H9 (cell line): Measurements from ENCODE around the gene CLDN22. TPM values are rescaled to one million over a fixed set of nuclear protein-coding genes. Genes with fewer than 3 reads are reported as not detected.

ENCODE experiments used
- DNase-seq: peaks from one replicate; pipeline ENCODE4 v3.0.0-alpha.2; 2017
- H2AFZ ChIP-seq: one replicate; pipeline ENCODE4 v1.6.1; 2013; ENCODE audit warnings: mild to moderate bottlenecking, low read length, control low read depth, moderate library complexity
- H2AK5ac ChIP-seq: 2 replicates; pipeline ENCODE4 v1.6.1; 2013; ENCODE audit warnings: low read length, control low read depth, mixed read lengths; ENCODE audit not compliant: insufficient read length
- H2BK120ac ChIP-seq: one replicate; pipeline ENCODE4 v1.6.1; 2013; ENCODE audit warnings: low read depth, mild to moderate bottlenecking, low read length, control low read depth, inconsistent platforms; ENCODE audit not compliant: poor library complexity, severe bottlenecking
- H2BK12ac ChIP-seq: 2 replicates; pipeline ENCODE4 v1.6.1; 2013; ENCODE audit warnings: low read length, control low read depth, mixed read lengths, low read depth; ENCODE audit not compliant: insufficient read length
- H2BK15ac ChIP-seq: 2 replicates; pipeline ENCODE4 v1.6.1; 2013; ENCODE audit warnings: low read depth, low read length, control low read depth
- H2BK20ac ChIP-seq: one replicate; pipeline ENCODE4 v1.6.1; 2013; ENCODE audit warnings: low read depth, mild to moderate bottlenecking, low read length, control low read depth, inconsistent platforms; ENCODE audit not compliant: poor library complexity, severe bottlenecking
- H2BK5ac ChIP-seq: 2 replicates; pipeline ENCODE4 v1.6.1; 2013; ENCODE audit warnings: low read length, control low read depth, mixed read lengths; ENCODE audit not compliant: insufficient read length
- H3K14ac ChIP-seq: 2 replicates; pipeline ENCODE4 v1.6.1; 2013; ENCODE audit warnings: low read length, control low read depth; ENCODE audit not compliant: insufficient read depth
- H3K18ac ChIP-seq: 2 replicates; pipeline ENCODE4 v1.6.1; 2013; ENCODE audit warnings: low read depth, mild to moderate bottlenecking, mixed read lengths, low read length, control low read depth; ENCODE audit not compliant: insufficient read length
- H3K23ac ChIP-seq: 2 replicates; pipeline ENCODE4 v1.6.1; 2013; ENCODE audit warnings: low read length, control low read depth, mixed read lengths, low read depth; ENCODE audit not compliant: insufficient read length
- H3K23me2 ChIP-seq: 2 replicates; pipeline ENCODE4 v1.6.1; 2013; ENCODE audit warnings: low read depth, mild to moderate bottlenecking, mixed read lengths, low read length, control low read depth; ENCODE audit not compliant: insufficient read length, poor library complexity, severe bottlenecking
- H3K27ac ChIP-seq: 2 replicates; pipeline ENCODE4 v1.5.1; 2013; ENCODE audit warnings: low read length, control low read depth, mixed read lengths, low read depth; ENCODE audit not compliant: insufficient read length
- H3K27me3 ChIP-seq: 2 replicates; pipeline ENCODE4 v1.6.1; 2013; ENCODE audit warnings: low read length, control low read depth, inconsistent platforms; ENCODE audit not compliant: insufficient read depth
- H3K4ac ChIP-seq: 2 replicates; pipeline ENCODE4 v1.6.1; 2013; ENCODE audit warnings: low read depth, mild to moderate bottlenecking, control low read depth, inconsistent platforms, low read length, moderate library complexity
- H3K4me1 ChIP-seq: 2 replicates; pipeline ENCODE4 v1.6.1; 2013; ENCODE audit warnings: low read length, control low read depth, inconsistent platforms; ENCODE audit not compliant: insufficient read depth
- H3K4me2 ChIP-seq: 2 replicates; pipeline ENCODE4 v1.6.1; 2013; ENCODE audit warnings: low read length, control low read depth, mixed read lengths; ENCODE audit not compliant: insufficient read length, insufficient read depth
- H3K56ac ChIP-seq: 2 replicates; pipeline ENCODE4 v1.6.1; 2013; ENCODE audit warnings: low read depth, mild to moderate bottlenecking, mixed read lengths, low read length, control low read depth; ENCODE audit not compliant: insufficient read length
- H3K79me1 ChIP-seq: 2 replicates; pipeline ENCODE4 v1.6.1; 2013; ENCODE audit warnings: low read depth, mild to moderate bottlenecking, moderate library complexity, low read length, control low read depth, inconsistent platforms; ENCODE audit not compliant: insufficient read depth, poor library complexity, severe bottlenecking
- H3K79me2 ChIP-seq: 2 replicates; pipeline ENCODE4 v1.6.1; 2013; ENCODE audit warnings: low read length, control low read depth, inconsistent platforms; ENCODE audit not compliant: insufficient read depth
- H3K9ac ChIP-seq: 2 replicates; pipeline ENCODE4 v1.6.1; 2013; ENCODE audit warnings: low read length, control low read depth, mixed read lengths; ENCODE audit not compliant: insufficient read length; ENCODE audit errors: extremely low read depth
- H3K9me3 ChIP-seq: one replicate; pipeline ENCODE4 v1.6.1; 2013; ENCODE audit warnings: low read depth, low read length, inconsistent platforms; ENCODE audit not compliant: control insufficient read depth
- H3T11ph ChIP-seq: one replicate; pipeline ENCODE4 v1.6.1; 2013; ENCODE audit warnings: mild to moderate bottlenecking, low read length, control low read depth, inconsistent platforms
- H4K20me1 ChIP-seq: one replicate; pipeline ENCODE4 v1.6.1; 2013; ENCODE audit not compliant: control insufficient read depth, insufficient read length, insufficient read depth
- H4K5ac ChIP-seq: 2 replicates; pipeline ENCODE4 v1.6.1; 2013; ENCODE audit warnings: low read depth, mild to moderate bottlenecking, mixed read lengths, low read length, control low read depth; ENCODE audit not compliant: insufficient read length
- H4K8ac ChIP-seq: replicated peaks from 2 replicates; pipeline ENCODE4 v1.6.1; 2013; ENCODE audit warnings: low read length, control low read depth, mixed read lengths, low read depth; ENCODE audit not compliant: insufficient read length
- H4K91ac ChIP-seq: 2 replicates; pipeline ENCODE4 v1.6.1; 2013; ENCODE audit warnings: low read depth, mild to moderate bottlenecking, moderate library complexity, mixed read lengths, low read length, control low read depth; ENCODE audit not compliant: insufficient read length
- H3K27ac Mint-ChIP-seq, 3 experiments: 2 replicates in 2 of 3; 3 replicates in 1 of 3; pipeline ENCODE4 v1.8.0; 2020 to 2021; ENCODE audit warnings: mixed read lengths in 3 of 3, mild to moderate bottlenecking in 1 of 3, moderate library complexity in 1 of 3
- H3K27me3 Mint-ChIP-seq: 2 replicates; pipeline ENCODE4 v1.8.0; 2021; ENCODE audit warnings: low read depth, mild to moderate bottlenecking, moderate library complexity, mixed read lengths
- H3K36me3 Mint-ChIP-seq, 3 experiments: 2 replicates in 2 of 3; 3 replicates in 1 of 3; pipeline ENCODE4 v1.8.0; 2020 to 2021; ENCODE audit warnings: low read depth in 3 of 3, mixed read lengths in 3 of 3; ENCODE audit not compliant: insufficient read depth in 1 of 3
- H3K4me1 Mint-ChIP-seq, 2 experiments: 2 replicates each; pipeline ENCODE4 v1.8.0; 2020; ENCODE audit warnings: mixed read lengths in 2 of 2
- H3K4me3 Mint-ChIP-seq, 2 experiments: 2 replicates in 1 of 2; 3 replicates in 1 of 2; pipeline ENCODE4 v1.8.0; 2020 to 2021; ENCODE audit warnings: mild to moderate bottlenecking in 2 of 2, mixed read lengths in 2 of 2, moderate library complexity in 1 of 2
- H3K9me3 Mint-ChIP-seq, 2 experiments: 2 replicates in 1 of 2; 3 replicates in 1 of 2; pipeline ENCODE4 v1.8.0; 2020; ENCODE audit warnings: mild to moderate bottlenecking in 2 of 2, mixed read lengths in 2 of 2, moderate library complexity in 1 of 2
- CTCF ChIP-seq: fragments of 200-600 bp; sonication (generic); conservative IDR thresholded peaks from 3 replicates; pipeline ENCODE4 v1.8.0; 2021; ENCODE audit warnings: antibody characterized with exemption, mild to moderate bottlenecking
- WGBS: extraction: QIAGEN DNeasy Blood & Tissue Kit; methylation state at CpG from one replicate; pipeline ENCODE4 v1.1.7; 2013; ENCODE audit warnings: missing lambda C conversion rate, low lambda C conversion rate, mixed read lengths; ENCODE audit not compliant: insufficient read length; ENCODE audit errors: extremely low coverage; 5-methylcytosine and 5-hydroxymethylcytosine counted together
- total RNA-seq: library from RNA; stranded (reverse); gene quantifications from 2 replicates; pipeline ENCODE4 v1.2.1, GENCODE V29; 2021

CLDN22 gene
- total RNA-seq, 1 experiment from 2014 or later: not detected

GRCh38 chr4:183306811-183307210, 13.3 kb downstream of the CLDN22 start:
- H4K8ac ChIP-seq: no peak overlapping the region
- no peaks in the 10 kb centered on the region for H3K4me1 ChIP-seq
- H3K18ac ChIP-seq: no peak overlapping the region
- H3T11ph ChIP-seq: no peak overlapping the region
- H2BK15ac ChIP-seq: no peak overlapping the region
- DNase-seq: no peak
- no peak overlapping the region for H3K4me2 ChIP-seq
- no peak overlapping the region for H2BK120ac ChIP-seq
- no peak overlapping the region for H3K27ac Mint-ChIP-seq
- no peak overlapping the region for H3K9ac ChIP-seq
- H3K9me3 ChIP-seq: no peaks in the 10 kb centered on the region
- no peaks in the 10 kb centered on the region for H3K79me1 ChIP-seq
- no peak overlapping the region for H3K56ac ChIP-seq
- no peaks in the 10 kb centered on the region for H3K23me2 ChIP-seq
- no peak overlapping the region for H2BK12ac ChIP-seq
- H3K23ac ChIP-seq: no peak overlapping the region
- H2BK20ac ChIP-seq: no peak overlapping the region
- H4K20me1 ChIP-seq: no peaks in the 10 kb centered on the region
- H3K36me3 Mint-ChIP-seq: peaks cover 8 to 43% (median 38%) of the 10 kb centered on the region in 3 experiments; a peak in 6 of 7 replicates
- no peak overlapping the region for H4K5ac ChIP-seq
- H3K79me2 ChIP-seq: no peaks in the 10 kb centered on the region
- H3K4me3 Mint-ChIP-seq: no peak overlapping the region
- H2AFZ ChIP-seq: no peak overlapping the region
- no peaks in the 10 kb centered on the region for H3K27me3 Mint-ChIP-seq
- WGBS: no CpG with 5 or more reads among the region's 3 CpGs
- H3K4ac ChIP-seq: no peak overlapping the region
- H2AK5ac ChIP-seq: no peak overlapping the region
- no peak for TF ChIP-seq CTCF
- H3K27ac ChIP-seq: no peak overlapping the region
- no peak overlapping the region for H3K14ac ChIP-seq
- no peaks in the 10 kb centered on the region for H3K4me1 Mint-ChIP-seq
- no peak overlapping the region for H2BK5ac ChIP-seq
- no peak overlapping the region for H4K91ac ChIP-seq
- H3K27me3 ChIP-seq: no peaks in the 10 kb centered on the region
- no peaks in the 10 kb centered on the region for H3K9me3 Mint-ChIP-seq
